OCI-LY3 (cell line): Measurements from ENCODE around the gene RAB24.

Experiments
- H2AFZ ChIP-seq: fragments of 200-600, 300-600 bp; shearing (Covaris generic); 2 replicates; pipeline ENCODE4 v1.6.0; 2014; ENCODE audit warnings: antibody characterized with exemption, low read depth, low read length
- H3K27ac ChIP-seq: fragments of 200-600, 300-600 bp; sonication (generic); 2 replicates; pipeline ENCODE4 v1.5.1; 2014; ENCODE audit warnings: mild to moderate bottlenecking, low read length, moderate library complexity, mixed read lengths
- H3K27me3 ChIP-seq: fragments of 200-600, 300-600 bp; sonication (generic); 2 replicates; pipeline ENCODE4 v1.6.1; 2014; ENCODE audit warnings: low read depth, low read length, mixed read lengths
- H3K36me3 ChIP-seq: fragments of 200-600, 300-600 bp; sonication (generic); replicated peaks from 2 replicates; pipeline ENCODE3; 2014; ENCODE audit warnings: low read depth, low read length, mixed read lengths
- H3K4me1 ChIP-seq: fragments of 300-600, 200-600 bp; sonication (generic); 2 replicates; pipeline ENCODE4 v1.6.1; 2014; ENCODE audit warnings: low read length, mixed read lengths
- H3K4me2 ChIP-seq: fragments of 200-600, 300-600 bp; sonication (generic); 2 replicates; pipeline ENCODE4 v1.6.1; 2014; ENCODE audit warnings: low read length, mixed read lengths
- H3K4me3 ChIP-seq: fragments of 300-600, 200-600 bp; sonication (generic); 2 replicates; pipeline ENCODE4 v1.5.1; 2014; ENCODE audit warnings: antibody characterized with exemption, mild to moderate bottlenecking, low read length, moderate library complexity
- H3K79me2 ChIP-seq: fragments of 300-600, 200-600 bp; shearing (Covaris generic); 2 replicates; pipeline ENCODE4 v1.6.1; 2014; ENCODE audit warnings: mild to moderate bottlenecking, low read length, mixed read lengths
- H3K9ac ChIP-seq: fragments of 300-600, 200-600 bp; shearing (Covaris generic); 2 replicates; pipeline ENCODE4 v1.6.0; 2014; ENCODE audit warnings: mild to moderate bottlenecking, low read length, moderate library complexity
- H3K9me3 ChIP-seq: fragments of 200-600, 300-600 bp; shearing (Covaris generic); 2 replicates; pipeline ENCODE4 v1.6.1; 2014; ENCODE audit warnings: low read length, mixed read lengths; ENCODE audit not compliant: insufficient read depth
- H4K20me1 ChIP-seq: fragments of 200-600, 300-600 bp; sonication (generic); 2 replicates; pipeline ENCODE4 v1.6.1; 2016; ENCODE audit warnings: low read length, mixed read lengths; ENCODE audit not compliant: insufficient read depth
- EZH2phosphoT487 ChIP-seq: fragments of 200-600 bp; shearing (Covaris generic); IDR thresholded peaks from 2 replicates; pipeline ENCODE4 v1.6.1; 2018; ENCODE audit warnings: antibody characterized with exemption, mixed run types, low read depth
- TF ChIP-seq, protein P1 (sequence below): fragments of 200-600, 300-600 bp; sonication (generic); IDR thresholded peaks from 2 replicates; pipeline ENCODE4 v1.5.1; 2014; ENCODE audit warnings: antibody characterized with exemption, low read length, low read depth

RAB24 gene

DNA sequence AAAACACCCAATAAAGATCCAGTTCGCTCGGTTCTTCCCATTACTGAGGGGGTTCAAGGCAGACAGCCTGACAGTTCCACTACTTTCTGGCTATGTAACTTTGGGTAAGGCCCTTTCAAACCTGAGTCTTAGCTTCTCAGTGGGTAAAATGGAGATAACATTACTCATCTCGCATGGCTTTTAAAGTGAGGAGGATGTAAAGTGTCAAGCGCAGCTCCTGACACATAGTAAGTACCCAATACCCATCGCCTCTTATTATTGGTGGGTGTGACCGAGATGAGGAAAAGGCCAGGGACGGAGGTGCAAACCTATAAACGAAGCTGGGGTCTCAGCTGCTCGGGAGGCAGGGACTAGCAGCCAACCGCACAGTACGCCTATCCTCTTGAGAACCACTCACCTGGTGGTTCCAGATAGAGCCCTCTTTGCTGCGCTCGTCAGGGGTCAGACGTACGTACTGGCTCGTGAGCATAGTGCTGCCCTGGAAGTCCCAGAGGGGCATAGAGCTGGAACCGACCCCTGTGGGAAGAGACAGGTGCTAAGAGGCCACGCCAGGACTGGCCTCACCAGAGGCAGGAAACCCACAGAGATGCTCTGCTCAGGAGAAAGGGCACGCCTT lies 47.4 kb upstream of the RAB24 start:
- TF ChIP-seq, protein P1, sequence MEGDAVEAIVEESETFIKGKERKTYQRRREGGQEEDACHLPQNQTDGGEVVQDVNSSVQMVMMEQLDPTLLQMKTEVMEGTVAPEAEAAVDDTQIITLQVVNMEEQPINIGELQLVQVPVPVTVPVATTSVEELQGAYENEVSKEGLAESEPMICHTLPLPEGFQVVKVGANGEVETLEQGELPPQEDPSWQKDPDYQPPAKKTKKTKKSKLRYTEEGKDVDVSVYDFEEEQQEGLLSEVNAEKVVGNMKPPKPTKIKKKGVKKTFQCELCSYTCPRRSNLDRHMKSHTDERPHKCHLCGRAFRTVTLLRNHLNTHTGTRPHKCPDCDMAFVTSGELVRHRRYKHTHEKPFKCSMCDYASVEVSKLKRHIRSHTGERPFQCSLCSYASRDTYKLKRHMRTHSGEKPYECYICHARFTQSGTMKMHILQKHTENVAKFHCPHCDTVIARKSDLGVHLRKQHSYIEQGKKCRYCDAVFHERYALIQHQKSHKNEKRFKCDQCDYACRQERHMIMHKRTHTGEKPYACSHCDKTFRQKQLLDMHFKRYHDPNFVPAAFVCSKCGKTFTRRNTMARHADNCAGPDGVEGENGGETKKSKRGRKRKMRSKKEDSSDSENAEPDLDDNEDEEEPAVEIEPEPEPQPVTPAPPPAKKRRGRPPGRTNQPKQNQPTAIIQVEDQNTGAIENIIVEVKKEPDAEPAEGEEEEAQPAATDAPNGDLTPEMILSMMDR, result no peak
- TF ChIP-seq EZH2phosphoT487, result no peak
- Histone ChIP-seq H3K27me3 (no peaks in the 10 kb centered on the region), H3K27ac (peak overlapping the region; percentile 88), H4K20me1 (0 out of 2 replicates have a peak, but pooled peaks cover 6% of the 10 kb centered on the region), H3K4me3 (peak overlapping the region; percentile 87), H3K4me1 (peaks cover 20% of the 10 kb centered on the region), H3K36me3 (peaks cover 6% of the 10 kb centered on the region), H3K9ac (peak overlapping the region; percentile 87), H3K79me2 (peaks cover 49% of the 10 kb centered on the region), H3K4me2 (peak overlapping the region; percentile 97), H2AFZ (0 out of 2 replicates have a peak overlapping the region, but pooled peaks have one; percentile 97), H3K9me3 (no peaks in the 10 kb centered on the region)

DNA sequence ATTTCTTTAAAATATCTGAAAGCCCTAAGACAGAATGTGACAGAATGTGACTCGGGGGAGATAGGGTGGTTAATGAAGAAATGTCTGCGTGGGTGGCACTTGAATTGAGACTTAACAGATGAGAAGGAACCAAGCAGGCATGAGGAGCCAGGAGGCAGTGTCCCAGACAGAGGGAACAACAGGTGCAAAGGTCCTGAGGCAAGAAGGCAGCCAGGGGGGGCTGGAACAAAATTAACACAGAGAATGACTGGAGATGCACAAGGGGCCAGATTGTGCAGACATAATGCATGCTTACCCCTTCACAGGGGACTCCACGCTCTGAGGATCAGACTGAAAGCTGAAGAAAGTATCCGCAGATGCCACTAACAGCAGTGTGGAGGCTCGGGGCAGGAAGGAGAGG lies 46.2 kb upstream of the RAB24 start:
- Histone ChIP-seq H3K4me3 (no peak overlapping the region), H3K27me3 (no peaks in the 10 kb centered on the region), H3K9ac (no peak overlapping the region), H3K27ac (no peak overlapping the region), H3K79me2 (peaks cover 57% of the 10 kb centered on the region), H3K9me3 (no peaks in the 10 kb centered on the region), H3K4me1 (peaks cover 20% of the 10 kb centered on the region), H3K4me2 (peak overlapping the region; percentile 97), H4K20me1 (0 out of 2 replicates have a peak, but pooled peaks cover 6% of the 10 kb centered on the region), H2AFZ (no peak overlapping the region), H3K36me3 (peaks cover 6% of the 10 kb centered on the region)
- TF ChIP-seq, protein P1, result no peak

DNA sequence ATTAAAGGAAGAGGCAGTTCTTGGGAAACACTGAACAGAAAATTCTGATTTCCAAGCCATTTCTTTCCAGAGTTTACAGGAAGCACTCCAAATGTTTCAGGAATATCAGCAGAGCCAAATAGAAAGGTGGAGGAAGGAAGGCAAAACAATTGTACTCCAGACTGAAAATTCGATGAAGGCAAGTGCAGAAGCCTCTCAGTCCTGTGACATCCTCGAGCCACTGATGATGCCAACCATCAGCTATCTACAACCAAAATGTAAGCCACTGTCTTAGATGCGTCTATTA lies 45.8 kb upstream of the RAB24 start:
- Histone ChIP-seq H2AFZ (no peak overlapping the region), H3K4me1 (peaks cover 20% of the 10 kb centered on the region), H3K4me3 (no peak overlapping the region), H3K79me2 (peaks cover 59% of the 10 kb centered on the region), H3K36me3 (peaks cover 6% of the 10 kb centered on the region), H3K27me3 (no peaks in the 10 kb centered on the region), H3K9me3 (no peaks in the 10 kb centered on the region), H3K9ac (no peak overlapping the region), H3K27ac (no peak overlapping the region), H3K4me2 (no peak overlapping the region), H4K20me1 (0 out of 2 replicates have a peak, but pooled peaks cover 6% of the 10 kb centered on the region)
- TF ChIP-seq EZH2phosphoT487, result no peak
- TF ChIP-seq, protein P1, result no peak

DNA sequence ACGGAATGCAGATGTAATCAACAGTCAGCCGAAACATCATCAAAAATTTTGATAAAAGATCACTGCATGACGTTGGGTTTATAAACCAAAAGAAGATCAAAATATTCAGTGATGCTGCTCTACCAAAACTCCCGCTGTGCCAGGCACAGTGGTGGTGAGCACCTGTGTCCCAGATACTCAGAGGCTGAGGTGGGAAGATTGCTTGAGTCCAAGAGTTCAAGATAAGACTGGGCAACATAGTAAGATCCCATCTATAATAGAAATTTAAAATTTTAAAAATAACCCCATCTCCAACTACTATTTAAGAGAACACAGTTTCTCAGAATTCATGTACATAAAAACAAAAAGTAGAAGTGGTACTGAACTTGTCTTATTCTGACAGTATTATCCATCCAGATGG lies 44.2 kb upstream of the RAB24 start:
- H3K4me2 ChIP-seq, result no peak overlapping the region
- no peak overlapping the region for H3K4me3 ChIP-seq
- peaks cover 10% of the 10 kb centered on the region for H3K36me3 ChIP-seq
- peaks cover 10% of the 10 kb centered on the region; the same call in 1 of the 2 replicates for H4K20me1 ChIP-seq
- H3K27ac ChIP-seq, result no peak overlapping the region
- no peak overlapping the region for H2AFZ ChIP-seq
- no peak for TF ChIP-seq EZH2phosphoT487
- TF ChIP-seq, protein P1, result no peak
- H3K9me3 ChIP-seq, result no peaks in the 10 kb centered on the region
- H3K27me3 ChIP-seq, result no peaks in the 10 kb centered on the region
- no peak overlapping the region for H3K9ac ChIP-seq
- peaks cover 67% of the 10 kb centered on the region for H3K79me2 ChIP-seq
- H3K4me1 ChIP-seq, result peaks cover 20% of the 10 kb centered on the region
